Panc1 (cell line): ENCODE data around the gene MAGI2. TPM values are rescaled to one million over a fixed set of nuclear protein-coding genes. Genes with fewer than 3 reads are reported as not detected.

Experiments
- ATAC-seq: fragments of 200-7000 bp; cut with Tn5 transposase; 2 replicates; pipeline ENCODE4 v1.9.1; 2020; ENCODE audit warnings: mild to moderate bottlenecking, moderate library complexity
- BruUV-seq: library from RNA; stranded (reverse); fragments of 400-500 nt; replicated peaks from 2 replicates; lab custom pipeline; 2021; lab: Mats Ljungman, UMichigan
- CTCF ChIA-PET: fragments of 300-600 bp; sonication (Branson Sonifier 250); formaldehyde crosslinking; loops from one replicate; lab custom pipeline; 2022; ENCODE audit warnings: antibody characterized with exemption; lab: Charles Lee
- POLR2A ChIA-PET: fragments of 300-600 bp; sonication (Branson Sonifier 250); formaldehyde crosslinking; loops from one replicate; lab custom pipeline; 2022; ENCODE audit warnings: antibody characterized with exemption; lab: Charles Lee
- DNase-seq: peaks from one replicate; pipeline ENCODE4 v3.0.0-alpha.2; 2010; ENCODE audit warnings: low read depth, low spot score
- H3K27ac ChIP-seq: 2 replicates; pipeline ENCODE4 v1.5.1; 2011; ENCODE audit warnings: mild to moderate bottlenecking, low read length, inconsistent platforms
- H3K27me3 ChIP-seq: fragments of 200-500 bp; sonication (Bioruptor generic); 2 replicates; pipeline ENCODE4 v1.6.0; 2014; ENCODE audit warnings: low read length, inconsistent platforms; ENCODE audit not compliant: control insufficient read depth, insufficient read depth
- H3K36me3 ChIP-seq: fragments of 200-500 bp; sonication (Bioruptor generic); 2 replicates; pipeline ENCODE4 v1.5.1; 2014; ENCODE audit warnings: inconsistent platforms, mild to moderate bottlenecking, low read length, moderate library complexity; ENCODE audit not compliant: control insufficient read depth, insufficient read depth
- H3K4me1 ChIP-seq: 2 replicates; pipeline ENCODE4 v1.5.1; 2011; ENCODE audit warnings: inconsistent platforms, mild to moderate bottlenecking, low read length, moderate library complexity; ENCODE audit not compliant: control insufficient read depth, insufficient read depth
- H3K4me3 ChIP-seq, 2 experiments: 2 replicates each; pipeline ENCODE4 v1.5.1; 2011 to 2012; ENCODE audit warnings: low read depth in 2 of 2, low read length in 2 of 2, mild to moderate bottlenecking in 2 of 2, inconsistent platforms in 1 of 2, moderate library complexity in 1 of 2
- H3K9me3 ChIP-seq: fragments of 200-500 bp; sonication (Bioruptor generic); 2 replicates; pipeline ENCODE4 v1.5.1; 2014; ENCODE audit warnings: low read depth, mild to moderate bottlenecking, inconsistent platforms, low read length, moderate library complexity; ENCODE audit not compliant: control insufficient read depth, insufficient read depth
- POLR2AphosphoS5 ChIP-seq: IDR thresholded peaks from 2 replicates; pipeline ENCODE4 v1.6.1; 2012; ENCODE audit warnings: mild to moderate bottlenecking, low read depth, low read length, moderate library complexity
- SIN3A ChIP-seq: IDR thresholded peaks from 2 replicates; pipeline ENCODE4 v1.6.1; 2012; ENCODE audit warnings: low read depth, mild to moderate bottlenecking, low read length, moderate library complexity, borderline replicate concordance; ENCODE audit not compliant: insufficient read depth
- TCF7L2 ChIP-seq: IDR thresholded peaks from 2 replicates; pipeline ENCODE4 v1.6.1; 2011; ENCODE audit warnings: mild to moderate bottlenecking, low read depth, low read length, inconsistent platforms
- in situ Hi-C: cut with HindIII; loops from 2 replicates; pipeline ENCODE4 v1.10.0; 2016; ENCODE audit warnings: low sequenced_read_pairs, low pct_unique_long_range_greater_than_20kb
- intact Hi-C: fragments of 100-400 bp; cut with micrococcal nuclease; formaldehyde crosslinking; loops from one replicate; pipeline ENCODE4 v1.10.0; 2022; ENCODE audit not compliant: unreplicated experiment
- total RNA-seq: library from RNA; stranded (reverse); gene quantifications from one replicate; pipeline ENCODE4 v1.2.1, GENCODE V29; 2021; ENCODE audit not compliant: unreplicated experiment
- TF ChIP-seq, protein P1 (sequence below), 2 experiments: IDR thresholded peaks; 2 replicates each; pipeline ENCODE4 v1.6.1; 2011 to 2012; ENCODE audit warnings: low read depth in 2 of 2, control low read depth in 1 of 2, low read length in 1 of 2, mild to moderate bottlenecking in 1 of 2, moderate library complexity in 1 of 2; ENCODE audit not compliant: insufficient read depth in 1 of 2
- TF ChIP-seq, protein P2 (sequence below): fragments of 450-650 bp; IDR thresholded peaks from 2 replicates; pipeline ENCODE4 v1.5.1; 2017; ENCODE audit warnings: mild to moderate bottlenecking

The MAGI2 gene
- total RNA-seq, 1 experiment from 2014 or later = 5.4 TPM

DNA sequence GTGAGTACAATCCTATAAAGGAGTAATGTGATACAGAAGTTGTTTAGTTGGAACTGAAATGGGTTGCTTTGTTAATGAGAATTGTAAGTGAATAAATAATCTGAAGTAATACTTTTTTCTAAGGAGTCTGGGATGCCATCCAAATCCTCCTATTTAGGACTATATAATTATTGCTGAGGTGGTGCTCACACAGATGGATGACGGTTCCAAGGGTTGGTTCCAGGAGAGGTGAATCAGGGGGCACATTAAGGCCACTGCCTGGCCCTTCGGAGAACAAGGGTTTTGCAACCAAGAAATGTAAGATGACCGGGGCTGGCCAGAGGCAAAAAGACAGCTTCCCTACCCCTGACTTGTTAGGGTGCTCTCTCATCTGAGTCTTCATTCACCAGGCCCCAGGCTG lies 1302.2 kb downstream of the MAGI2 start:
- no peak for TF ChIP-seq SIN3A
- no peak for TF ChIP-seq POLR2AphosphoS5
- TF ChIP-seq, protein P1, sequence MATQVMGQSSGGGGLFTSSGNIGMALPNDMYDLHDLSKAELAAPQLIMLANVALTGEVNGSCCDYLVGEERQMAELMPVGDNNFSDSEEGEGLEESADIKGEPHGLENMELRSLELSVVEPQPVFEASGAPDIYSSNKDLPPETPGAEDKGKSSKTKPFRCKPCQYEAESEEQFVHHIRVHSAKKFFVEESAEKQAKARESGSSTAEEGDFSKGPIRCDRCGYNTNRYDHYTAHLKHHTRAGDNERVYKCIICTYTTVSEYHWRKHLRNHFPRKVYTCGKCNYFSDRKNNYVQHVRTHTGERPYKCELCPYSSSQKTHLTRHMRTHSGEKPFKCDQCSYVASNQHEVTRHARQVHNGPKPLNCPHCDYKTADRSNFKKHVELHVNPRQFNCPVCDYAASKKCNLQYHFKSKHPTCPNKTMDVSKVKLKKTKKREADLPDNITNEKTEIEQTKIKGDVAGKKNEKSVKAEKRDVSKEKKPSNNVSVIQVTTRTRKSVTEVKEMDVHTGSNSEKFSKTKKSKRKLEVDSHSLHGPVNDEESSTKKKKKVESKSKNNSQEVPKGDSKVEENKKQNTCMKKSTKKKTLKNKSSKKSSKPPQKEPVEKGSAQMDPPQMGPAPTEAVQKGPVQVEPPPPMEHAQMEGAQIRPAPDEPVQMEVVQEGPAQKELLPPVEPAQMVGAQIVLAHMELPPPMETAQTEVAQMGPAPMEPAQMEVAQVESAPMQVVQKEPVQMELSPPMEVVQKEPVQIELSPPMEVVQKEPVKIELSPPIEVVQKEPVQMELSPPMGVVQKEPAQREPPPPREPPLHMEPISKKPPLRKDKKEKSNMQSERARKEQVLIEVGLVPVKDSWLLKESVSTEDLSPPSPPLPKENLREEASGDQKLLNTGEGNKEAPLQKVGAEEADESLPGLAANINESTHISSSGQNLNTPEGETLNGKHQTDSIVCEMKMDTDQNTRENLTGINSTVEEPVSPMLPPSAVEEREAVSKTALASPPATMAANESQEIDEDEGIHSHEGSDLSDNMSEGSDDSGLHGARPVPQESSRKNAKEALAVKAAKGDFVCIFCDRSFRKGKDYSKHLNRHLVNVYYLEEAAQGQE (IDR thresholded peaks at IDR 0.05; ENCODE audit: insufficient read depth in 1 of 2, low read depth in 2 of 2, low read length in 1 of 2) = no peak
- TF ChIP-seq TCF7L2 = no peak
- TF ChIP-seq, protein P2, sequence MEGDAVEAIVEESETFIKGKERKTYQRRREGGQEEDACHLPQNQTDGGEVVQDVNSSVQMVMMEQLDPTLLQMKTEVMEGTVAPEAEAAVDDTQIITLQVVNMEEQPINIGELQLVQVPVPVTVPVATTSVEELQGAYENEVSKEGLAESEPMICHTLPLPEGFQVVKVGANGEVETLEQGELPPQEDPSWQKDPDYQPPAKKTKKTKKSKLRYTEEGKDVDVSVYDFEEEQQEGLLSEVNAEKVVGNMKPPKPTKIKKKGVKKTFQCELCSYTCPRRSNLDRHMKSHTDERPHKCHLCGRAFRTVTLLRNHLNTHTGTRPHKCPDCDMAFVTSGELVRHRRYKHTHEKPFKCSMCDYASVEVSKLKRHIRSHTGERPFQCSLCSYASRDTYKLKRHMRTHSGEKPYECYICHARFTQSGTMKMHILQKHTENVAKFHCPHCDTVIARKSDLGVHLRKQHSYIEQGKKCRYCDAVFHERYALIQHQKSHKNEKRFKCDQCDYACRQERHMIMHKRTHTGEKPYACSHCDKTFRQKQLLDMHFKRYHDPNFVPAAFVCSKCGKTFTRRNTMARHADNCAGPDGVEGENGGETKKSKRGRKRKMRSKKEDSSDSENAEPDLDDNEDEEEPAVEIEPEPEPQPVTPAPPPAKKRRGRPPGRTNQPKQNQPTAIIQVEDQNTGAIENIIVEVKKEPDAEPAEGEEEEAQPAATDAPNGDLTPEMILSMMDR = no peak
- Histone ChIP-seq H3K27me3 (no peaks in the 10 kb centered on the region; the same call in 1 of the 2 replicates), H3K9me3 (no peaks in the 10 kb centered on the region), H3K27ac (no peak overlapping the region), H3K36me3 (no peaks in the 10 kb centered on the region), H3K4me1 (no peaks in the 10 kb centered on the region), H3K4me3 (no peak overlapping the region)
- ATAC-seq = no peak
- no peak for DNase-seq
- CTCF ChIA-PET = no interaction called here
- POLR2A ChIA-PET = no interaction called here
- in situ Hi-C loops = no loop called here
- intact Hi-C loops = no loop called here
- no TSS peak for BruUV-seq

DNA sequence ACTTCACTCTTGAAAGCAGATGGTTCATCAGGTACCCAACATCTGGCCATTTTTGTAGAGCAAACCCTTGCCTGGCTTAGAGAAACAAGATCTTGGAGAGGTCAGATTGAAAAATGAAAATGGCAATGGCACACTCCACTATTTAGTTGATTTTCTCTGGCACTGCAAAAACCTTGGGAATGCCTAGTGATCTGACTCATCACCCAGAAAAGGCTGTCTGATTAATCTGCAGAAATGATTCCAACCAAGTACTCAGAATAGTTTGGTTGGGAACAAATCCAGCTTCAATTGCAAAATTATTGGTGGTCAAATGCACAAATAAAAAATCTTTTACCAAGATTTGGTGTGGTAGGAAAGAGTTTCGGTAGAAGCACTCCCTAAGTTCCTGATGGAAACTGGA lies 1303.7 kb downstream of the MAGI2 start:
- in situ Hi-C loops (no loop called here), intact Hi-C loops (no loop called here)
- ChIA-PET CTCF (no interaction called here), POLR2A (no interaction called here)
- TF ChIP-seq, protein P2 = no peak
- TF ChIP-seq, protein P1 (IDR thresholded peaks at IDR 0.05; ENCODE audit: insufficient read depth in 1 of 2, low read depth in 2 of 2, low read length in 1 of 2) = no peak
- TF ChIP-seq TCF7L2 = no peak
- TF ChIP-seq SIN3A = no peak
- TF ChIP-seq POLR2AphosphoS5 = no peak
- DNase-seq (no peak), ATAC-seq (no peak)
- Histone ChIP-seq H3K4me3 (no peak overlapping the region), H3K4me1 (no peaks in the 10 kb centered on the region), H3K9me3 (no peaks in the 10 kb centered on the region), H3K36me3 (no peaks in the 10 kb centered on the region), H3K27me3 (no peaks in the 10 kb centered on the region; the same call in 1 of the 2 replicates), H3K27ac (no peak overlapping the region)
- no TSS peak for BruUV-seq
